SK-N-SH (cell line): ENCODE results near the gene KRT13.

Experiments used
- CHD2 ChIP-seq: fragments of 150-350 bp; IDR thresholded peaks from 2 replicates; pipeline ENCODE4 v1.6.1; 2018; ENCODE audit warnings: low read length; ENCODE audit not compliant: partially characterized antibody
- CTCF ChIP-seq: fragments of 200-600 bp; sonication (generic); IDR thresholded peaks from 2 replicates; pipeline ENCODE4 v1.6.1; 2017; ENCODE audit warnings: antibody characterized with exemption, mild to moderate bottlenecking, moderate library complexity
- NFIC ChIP-seq: IDR thresholded peaks from 2 replicates; pipeline ENCODE4 v1.4.0; 2012; ENCODE audit warnings: borderline replicate concordance
- SMC3 ChIP-seq: IDR thresholded peaks from 2 replicates; pipeline ENCODE4 v1.6.1; 2012; ENCODE audit warnings: low read depth, low read length, improper control_type of control experiment

DNA sequence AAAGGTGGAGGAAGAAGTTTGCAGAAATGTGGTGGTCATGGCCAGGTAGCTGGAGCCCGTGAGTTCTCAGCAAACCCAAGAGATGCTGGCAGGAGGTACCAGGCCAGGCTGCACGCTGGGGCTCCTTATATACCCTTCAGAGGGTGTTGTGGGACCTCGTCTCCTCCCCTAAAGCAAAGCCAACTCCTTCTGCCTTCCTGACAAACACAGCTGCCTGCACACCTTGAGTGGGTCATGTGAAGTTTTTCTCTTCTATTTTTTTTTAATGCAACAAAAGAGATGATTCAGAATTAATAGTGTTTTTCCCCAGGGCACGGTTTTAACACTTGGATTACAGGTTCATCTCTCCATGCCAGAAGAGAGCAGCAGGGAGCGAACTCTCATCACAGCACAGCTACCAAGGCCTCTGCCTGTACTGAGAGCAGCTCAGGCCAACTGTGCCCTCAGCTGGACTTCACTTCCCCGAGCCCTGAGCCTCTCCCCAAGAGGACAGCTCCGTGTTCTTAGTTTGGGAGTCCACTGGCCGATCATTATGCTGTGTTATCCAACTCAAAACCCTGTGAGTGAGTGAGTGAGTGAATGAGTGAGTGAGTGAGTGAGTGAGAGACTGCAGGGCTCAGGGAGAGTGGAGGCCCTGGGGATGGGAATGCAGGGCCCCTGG lies 13.5 kb upstream of the KRT13 start, which contains the start of gene KRT15:
- TF ChIP-seq CTCF (no peak), SMC3 (peak; percentile 24; the same call in 1 of the 2 replicates), CHD2 (no peak), NFIC (no peak)
